HG03135 (cell line): Measurements from ENCODE around the gene SMAD1.

Source experiments
- ATAC-seq: cut with Tn5 transposase; IDR thresholded peaks from one replicate; pipeline ENCODE4 v1.9.1; 2021; ENCODE audit warnings: mild to moderate bottlenecking, moderate library complexity; ENCODE audit not compliant: unreplicated experiment

The SMAD1 gene

GRCh38 chr4:145481164-145481941, at the start of gene SMAD1:
Gene SMAD1 (plus strand): TSS chr4:145481853. CDS start chr4:145514614, 32,761 bp downstream.
- ATAC-seq = peak; percentile 56

- no peak for ATAC-seq
These were observed 48.0 kb upstream of the SMAD1 start for GRCh38 chr4:145433684-145434083.

GRCh38 chr4:145435646-145436045, 46.0 kb upstream of the SMAD1 start:
- no peak for ATAC-seq

- no peak for ATAC-seq
These were observed 45.5 kb upstream of the SMAD1 start for GRCh38 chr4:145436114-145436513.

GRCh38 chr4:145436796-145437195, 44.9 kb upstream of the SMAD1 start:
- ATAC-seq = no peak

- ATAC-seq = no peak
These were observed 44.2 kb upstream of the SMAD1 start for GRCh38 chr4:145437466-145437865.

GRCh38 chr4:145438298-145438697, 43.4 kb upstream of the SMAD1 start:
- ATAC-seq = no peak

GRCh38 chr4:145440292-145441007, 41.2 kb upstream of the SMAD1 start:
- no peak for ATAC-seq

- peak; percentile 93 for ATAC-seq
These were observed 35.5 kb upstream of the SMAD1 start for GRCh38 chr4:145446184-145446583.

GRCh38 chr4:145451895-145452294, 29.8 kb upstream of the SMAD1 start:
- no peak for ATAC-seq

- no peak for ATAC-seq
These were observed 29.0 kb upstream of the SMAD1 start for GRCh38 chr4:145452447-145453162.

- ATAC-seq = no peak
These were observed 28.5 kb upstream of the SMAD1 start for GRCh38 chr4:145453163-145453520.

GRCh38 chr4:145473203-145473602, 8.4 kb upstream of the SMAD1 start:
- ATAC-seq = no peak

GRCh38 chr4:145480257-145480656, 1.4 kb upstream of the SMAD1 start:
- ATAC-seq = no peak

- no peak for ATAC-seq
These were observed 222 bp downstream of the SMAD1 start for GRCh38 chr4:145481942-145482208.

- ATAC-seq = peak; percentile 33
These were observed 770 bp downstream of the SMAD1 start for GRCh38 chr4:145482209-145483037.

GRCh38 chr4:145483514-145483913, 1.9 kb downstream of the SMAD1 start:
- no peak for ATAC-seq

GRCh38 chr4:145484225-145484846, 2.7 kb downstream of the SMAD1 start:
- no peak for ATAC-seq

GRCh38 chr4:145485120-145485519, 3.5 kb downstream of the SMAD1 start:
- ATAC-seq = no peak

- ATAC-seq = no peak
These were observed 5.0 kb downstream of the SMAD1 start for GRCh38 chr4:145486603-145487002.

GRCh38 chr4:145487631-145488030, 6.0 kb downstream of the SMAD1 start:
- ATAC-seq = peak; percentile 98
